Activated T-helper 9 cell treated with anti-CD3 and anti-CD28 coated beads, Interleukin-2, amount 50 U/mL, for 16 hours (primary cell): ENCODE data around the gene ZNF552.
"Not testable (repeated sequence)": the region's sequence is repeated elsewhere in the genome, so short reads cannot be mapped to it uniquely, and the experiment has no call there.

Source experiments
- DNase-seq: peaks from one replicate; pipeline ENCODE4 v3.0.0-alpha.2; 2020; ENCODE audit warnings: low read depth

Gene ZNF552

DNA sequence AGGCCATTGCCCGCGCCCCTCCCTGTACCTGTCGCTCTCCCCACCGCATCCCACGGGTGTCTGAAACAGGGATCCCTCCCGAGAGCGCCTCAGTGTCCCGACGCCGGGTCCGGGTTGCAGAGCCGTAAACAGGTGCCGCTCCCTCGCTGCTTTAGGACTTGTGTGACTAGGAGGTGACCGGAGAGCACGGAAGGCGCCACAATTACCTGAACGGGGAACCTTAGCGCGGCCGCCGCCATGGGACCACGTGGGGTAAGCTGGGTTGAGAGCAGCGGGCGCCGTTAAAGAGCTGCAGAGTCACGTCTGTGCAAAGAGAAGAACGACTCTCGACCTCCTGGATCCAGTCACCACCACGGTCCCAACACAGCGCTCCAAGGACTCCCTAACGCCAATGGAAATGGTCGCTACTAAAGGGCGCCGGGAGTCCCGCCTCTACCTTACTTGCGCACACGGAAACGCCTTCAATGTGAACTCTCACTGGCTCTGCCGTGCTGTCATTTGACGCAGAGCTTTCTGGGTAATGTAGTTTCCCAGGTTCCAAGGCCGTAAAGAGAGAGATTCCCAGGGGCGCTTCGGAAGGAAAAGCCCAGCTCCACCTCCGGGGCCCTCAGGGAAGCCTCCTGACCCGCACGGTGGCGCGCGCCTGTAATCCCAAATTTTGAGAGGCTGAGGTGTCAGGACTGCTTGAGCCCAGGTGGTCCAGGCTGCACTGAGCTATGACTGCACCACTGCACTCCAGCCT lies at the start of gene ZNF552:
ZNF552 (minus strand) TSS at position 409 of the 742 bp plus-strand sequence; CDS start at position 239, 170 bp downstream.
- peak; percentile 61 for DNase-seq

DNA sequence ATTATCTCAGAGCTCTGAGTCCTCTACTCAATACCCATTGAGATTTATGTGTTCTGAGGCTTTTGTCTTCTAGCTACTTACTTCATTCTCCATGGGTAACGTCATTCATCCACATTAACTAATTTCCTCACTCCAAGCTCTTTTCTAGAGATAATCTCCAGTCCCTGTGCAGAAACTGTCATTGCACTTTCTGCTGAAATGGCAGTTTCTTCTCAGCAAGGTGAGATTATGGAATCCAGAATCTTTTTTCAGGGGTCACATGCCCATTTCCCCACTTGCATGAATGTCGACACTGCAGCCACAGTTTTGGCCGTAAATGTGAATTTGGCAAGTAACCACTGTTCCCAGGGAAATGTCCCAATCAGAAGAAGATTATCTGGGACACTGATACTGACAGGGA lies 47.6 kb upstream of the ZNF552 start:
- not testable (repeated sequence) for DNase-seq

DNA sequence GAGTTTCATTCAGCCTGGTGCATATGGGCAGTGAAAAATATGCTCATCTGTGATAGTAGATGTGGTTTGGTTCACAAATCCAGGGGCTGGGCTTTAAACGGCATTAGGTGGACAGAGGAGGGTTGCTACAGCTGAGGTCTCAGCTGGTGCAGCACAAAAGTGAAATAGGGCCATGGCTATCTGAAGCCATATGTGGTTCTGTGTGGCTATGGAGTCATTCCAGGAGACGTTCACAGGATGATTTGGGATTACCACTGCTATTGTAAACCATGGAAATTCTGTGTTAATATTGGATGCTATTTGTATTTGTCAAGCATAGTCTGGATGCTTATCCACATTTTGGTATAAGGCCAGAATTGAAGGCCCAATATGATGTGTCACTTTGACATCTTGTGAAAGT lies 39.4 kb upstream of the ZNF552 start:
- DNase-seq: not testable (repeated sequence)

DNA sequence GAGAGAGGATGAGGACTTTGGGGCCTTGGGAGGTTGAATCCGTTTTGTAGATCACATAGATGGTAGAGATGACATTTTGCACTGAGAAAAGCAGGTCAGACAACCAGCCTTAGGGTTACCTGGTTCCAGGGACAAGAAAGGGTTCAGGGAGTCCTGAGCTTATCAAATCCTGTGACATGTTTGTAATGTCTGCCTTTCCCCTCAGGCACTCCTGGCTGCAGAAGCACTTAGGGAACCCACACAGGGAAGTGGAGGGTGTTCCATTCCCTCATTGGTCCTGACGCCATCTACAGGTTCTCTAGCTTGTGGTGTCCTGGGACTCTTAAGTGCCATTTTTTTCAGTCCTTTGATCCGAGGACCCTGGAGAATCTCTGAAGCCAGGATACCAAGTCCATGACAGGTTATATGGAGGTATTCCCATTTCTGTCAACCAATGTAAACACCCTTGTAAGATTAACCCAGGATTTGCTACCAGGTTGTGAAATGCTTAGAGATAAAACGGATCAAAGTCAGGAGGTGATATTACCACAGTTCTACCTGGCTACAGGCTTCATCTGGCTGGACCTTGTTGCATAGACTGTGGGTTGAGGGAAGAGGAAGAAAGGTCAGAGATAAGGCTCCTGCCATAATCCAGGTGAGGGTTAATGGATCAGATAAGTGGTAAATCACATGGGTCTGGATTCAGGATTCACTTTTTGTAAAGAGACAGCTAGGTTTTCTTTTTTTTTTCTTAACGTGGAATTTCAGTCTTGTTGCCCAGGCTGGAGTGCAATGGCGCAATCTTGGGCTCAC lies 37.3 kb upstream of the ZNF552 start:
- not testable (repeated sequence) for DNase-seq

DNA sequence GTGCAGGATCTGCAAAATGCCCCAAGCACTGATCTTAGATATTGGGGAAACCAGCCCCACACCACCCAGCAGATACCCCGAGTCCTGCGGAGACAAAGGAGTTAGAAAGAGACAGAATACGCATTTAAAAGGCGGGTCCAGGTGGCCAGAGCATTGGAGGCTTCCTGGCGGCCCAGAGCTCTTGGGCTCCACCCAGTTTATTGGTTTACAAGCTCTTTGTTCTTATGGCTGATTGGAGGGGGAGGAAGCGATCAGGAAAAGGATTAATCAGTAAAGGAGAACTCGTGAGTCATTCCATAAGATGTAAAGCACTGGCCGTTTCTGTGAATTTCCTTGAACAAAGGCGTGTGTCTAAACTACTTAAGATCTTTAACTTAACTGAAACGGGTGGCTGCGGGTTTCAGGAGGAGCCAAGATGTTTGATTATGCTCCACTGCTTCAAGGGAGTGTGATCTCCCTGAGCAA lies 35.9 kb upstream of the ZNF552 start:
- DNase-seq: no peak

DNA sequence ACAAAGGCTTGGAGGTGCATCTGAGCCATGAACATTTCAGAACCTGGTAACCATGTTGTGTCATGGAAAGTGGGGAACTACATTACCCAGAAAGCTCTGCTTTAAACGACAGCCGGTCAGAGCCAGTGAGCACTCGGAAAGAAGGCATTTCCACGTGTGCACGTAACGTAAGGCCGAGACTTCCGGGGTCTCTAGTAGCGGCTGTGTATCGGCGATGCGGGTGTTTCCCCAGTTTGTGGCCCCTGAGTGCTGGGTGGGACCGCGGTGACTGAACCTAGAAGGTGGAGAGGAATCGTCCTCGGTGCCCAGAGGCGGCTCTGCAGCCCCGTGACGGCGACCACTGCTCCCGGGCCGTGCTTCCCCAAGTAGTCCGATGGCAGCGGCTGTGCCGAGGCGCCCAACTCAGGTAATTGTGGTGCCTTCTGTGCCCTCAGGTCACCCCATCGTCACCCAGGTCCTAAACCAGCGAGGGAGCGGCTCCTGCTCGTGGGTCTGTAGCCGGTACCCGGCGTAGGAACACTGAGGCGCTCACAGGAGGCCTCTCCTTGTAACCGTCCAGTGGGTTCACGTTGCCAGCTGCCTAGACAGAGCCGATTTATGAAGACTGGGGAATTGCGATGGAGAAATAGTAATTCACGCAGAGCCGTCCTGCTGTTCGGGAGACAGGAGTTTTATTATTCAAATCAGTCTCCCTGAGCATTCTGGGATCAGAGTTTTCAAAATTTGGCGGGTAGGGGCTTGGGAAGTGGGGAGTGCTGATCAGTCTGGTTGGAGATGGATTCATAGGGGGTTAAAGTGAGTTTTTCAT lies 35.2 kb upstream of the ZNF552 start, which contains the start of gene ZNF587:
ZNF587 (plus strand) TSS at position 194 of the 808 bp plus-strand sequence; CDS start at position 374, 180 bp downstream.
- peak; percentile 64 for DNase-seq

DNA sequence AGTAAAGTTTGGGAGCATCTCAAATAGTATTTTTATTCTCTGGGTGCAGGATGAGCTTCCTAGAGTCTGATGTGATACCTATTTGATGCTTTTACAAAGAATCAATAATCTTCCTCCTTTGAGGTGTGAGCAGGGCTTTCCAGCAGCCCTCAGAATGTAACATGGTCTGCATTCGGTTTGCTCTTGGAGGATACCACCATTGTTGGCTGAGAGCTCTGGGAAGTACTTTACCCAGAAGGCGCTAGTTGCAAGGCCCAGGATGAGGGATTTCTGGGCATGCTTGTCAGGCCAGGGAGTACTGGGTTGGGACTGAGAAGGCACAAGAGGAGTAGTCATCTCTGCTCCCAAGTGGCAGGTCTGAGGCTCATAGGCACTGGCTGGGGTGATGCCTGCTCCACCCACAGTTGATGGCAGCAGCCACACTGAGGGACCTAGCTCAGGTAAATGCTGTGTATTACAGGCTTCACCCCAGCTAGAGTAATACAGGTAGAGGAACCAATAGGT lies 34.5 kb upstream of the ZNF552 start:
- not testable (repeated sequence) for DNase-seq

DNA sequence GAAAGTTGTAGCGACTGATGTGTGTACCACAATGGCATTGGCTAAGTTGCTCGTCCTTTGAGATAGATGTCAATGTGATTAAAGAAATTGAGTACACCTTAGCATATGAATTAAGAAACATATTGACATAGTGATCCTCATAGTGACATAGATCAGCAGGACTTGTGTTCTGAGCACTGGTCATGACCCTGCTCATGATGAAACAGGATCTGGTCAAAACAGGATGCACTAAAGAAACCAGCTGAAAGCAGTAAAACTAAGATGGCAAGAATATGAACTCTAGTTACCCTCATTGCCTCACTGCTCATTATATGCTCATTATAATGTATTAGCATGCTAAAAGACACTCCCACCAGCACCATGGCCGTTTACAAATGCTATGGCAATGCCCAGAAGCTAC lies 32.5 kb upstream of the ZNF552 start:
- not testable (repeated sequence) for DNase-seq

DNA sequence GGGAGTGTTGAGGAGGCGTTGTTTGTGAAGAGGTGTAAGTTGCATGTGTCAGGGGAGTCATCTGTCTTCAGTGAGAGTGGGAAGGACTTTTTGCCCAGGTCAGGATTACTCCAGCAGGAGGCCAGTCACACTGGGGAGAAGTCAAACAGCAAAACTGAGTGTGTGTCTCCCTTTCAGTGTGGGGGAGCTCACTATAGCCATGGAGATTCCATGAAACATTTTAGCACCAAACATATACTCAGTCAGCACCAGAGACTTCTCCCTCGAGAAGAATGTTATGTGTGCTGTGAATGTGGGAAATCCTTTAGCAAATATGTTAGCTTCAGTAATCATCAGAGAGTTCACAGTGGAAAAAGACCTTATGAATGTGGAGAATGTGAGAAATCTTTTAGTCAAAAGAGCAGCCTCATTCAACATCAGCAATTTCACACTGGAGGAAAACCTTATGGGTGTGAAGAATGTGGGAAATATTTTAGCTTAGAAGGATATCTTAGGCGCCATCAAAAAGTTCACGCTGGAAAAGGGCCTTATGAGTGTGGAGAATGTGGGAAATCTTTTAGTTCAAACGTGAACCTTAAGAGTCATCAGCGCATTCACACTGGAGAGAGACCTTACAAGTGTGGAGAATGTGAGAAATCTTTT lies 26.5 kb upstream of the ZNF552 start:
- no peak for DNase-seq

DNA sequence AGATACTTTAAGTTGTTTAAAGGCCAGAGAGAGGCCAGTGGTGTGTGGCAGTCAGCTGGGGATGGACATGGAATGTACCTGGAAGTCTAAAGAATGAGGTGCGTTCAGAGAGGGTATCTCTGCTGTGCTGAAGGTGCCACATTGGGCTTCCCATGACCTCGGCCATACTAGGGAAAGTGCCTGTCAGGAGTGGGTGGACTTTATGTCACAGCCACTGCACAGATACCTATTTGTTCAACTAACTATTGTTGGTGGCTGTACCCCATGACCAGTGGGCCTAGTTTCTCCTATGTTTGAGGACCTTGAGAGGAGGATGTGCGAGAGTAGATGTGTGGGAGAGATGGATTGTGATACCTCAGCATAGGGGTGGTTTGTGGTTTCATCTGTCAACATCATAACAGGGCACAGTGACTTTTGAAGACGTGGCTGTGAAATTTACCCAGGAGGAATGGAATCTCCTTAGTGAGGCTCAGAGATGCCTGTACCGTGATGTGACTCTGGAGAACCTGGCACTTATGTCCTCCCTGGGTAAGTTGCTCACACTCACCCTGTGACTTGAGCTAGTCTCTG lies 24.0 kb upstream of the ZNF552 start:
- DNase-seq: not testable (repeated sequence)

DNA sequence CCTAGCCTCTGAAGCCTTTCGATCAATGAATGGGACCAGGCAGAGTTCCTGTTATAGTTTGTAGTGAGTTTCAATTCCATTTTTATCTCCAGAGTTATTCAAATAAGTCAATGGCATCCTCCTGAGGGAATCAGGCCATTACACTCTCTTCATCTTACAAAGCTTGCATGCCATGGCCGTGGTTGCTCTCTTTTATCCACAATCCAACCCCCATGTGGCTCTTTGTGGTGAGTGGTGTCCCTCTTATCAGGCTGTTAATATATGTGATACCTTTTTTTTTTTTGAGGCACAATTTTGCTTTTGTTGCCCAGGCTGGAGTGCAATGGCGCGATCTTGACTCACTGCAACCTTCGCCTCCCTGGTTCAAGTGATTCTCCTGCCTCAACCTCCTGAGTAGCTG lies 22.3 kb upstream of the ZNF552 start:
- DNase-seq: not testable (repeated sequence)

DNA sequence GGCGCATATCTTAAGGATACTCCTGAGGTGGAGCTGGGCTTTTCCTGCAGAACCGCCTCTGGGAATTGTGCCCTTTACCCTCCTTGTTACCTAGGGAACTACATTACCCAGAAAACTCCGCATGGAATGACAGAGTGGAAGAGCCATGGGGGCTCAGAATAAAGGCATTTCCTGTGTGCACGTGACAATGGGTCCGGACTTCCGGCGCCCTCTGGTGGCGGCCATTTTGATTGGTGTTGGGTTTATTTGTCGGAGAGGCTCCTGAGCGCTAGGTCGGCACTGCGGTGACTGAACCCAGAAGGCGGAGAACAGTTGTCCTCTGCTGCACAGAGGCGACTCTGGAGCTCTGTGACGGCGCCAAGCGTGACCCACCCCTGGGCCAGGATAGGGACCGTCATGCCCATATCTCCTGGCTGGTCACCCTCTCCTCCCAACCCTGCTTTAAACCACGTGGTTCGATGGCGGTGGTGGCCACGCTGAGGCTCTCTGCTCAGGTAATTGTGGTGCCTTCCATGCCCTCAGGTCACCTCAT lies 15.4 kb upstream of the ZNF552 start, which contains the start of gene ZNF587B:
ZNF587B (plus strand) TSS at position 229 of the 532 bp plus-strand sequence; CDS start at position 459, 230 bp downstream.
- DNase-seq: no peak

DNA sequence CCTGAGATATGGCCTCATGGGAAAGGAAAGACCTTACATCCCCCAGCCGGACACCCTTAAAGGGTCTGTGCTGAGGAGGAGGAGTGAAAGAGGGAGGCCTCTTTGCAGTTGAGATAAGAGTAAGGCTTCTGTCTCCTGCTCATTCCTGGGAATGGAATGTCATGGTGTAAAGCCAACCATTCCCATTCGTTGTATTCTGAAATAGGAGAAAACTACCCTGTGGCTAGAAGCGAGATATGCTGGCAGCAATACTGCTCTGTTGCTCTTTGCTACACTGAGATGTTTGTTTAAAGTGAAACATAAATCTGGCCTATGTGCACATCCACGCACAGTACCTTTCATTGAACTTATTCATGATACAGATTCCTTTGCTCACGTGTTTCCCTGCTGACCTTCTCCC lies 14.6 kb upstream of the ZNF552 start:
- DNase-seq: no peak

DNA sequence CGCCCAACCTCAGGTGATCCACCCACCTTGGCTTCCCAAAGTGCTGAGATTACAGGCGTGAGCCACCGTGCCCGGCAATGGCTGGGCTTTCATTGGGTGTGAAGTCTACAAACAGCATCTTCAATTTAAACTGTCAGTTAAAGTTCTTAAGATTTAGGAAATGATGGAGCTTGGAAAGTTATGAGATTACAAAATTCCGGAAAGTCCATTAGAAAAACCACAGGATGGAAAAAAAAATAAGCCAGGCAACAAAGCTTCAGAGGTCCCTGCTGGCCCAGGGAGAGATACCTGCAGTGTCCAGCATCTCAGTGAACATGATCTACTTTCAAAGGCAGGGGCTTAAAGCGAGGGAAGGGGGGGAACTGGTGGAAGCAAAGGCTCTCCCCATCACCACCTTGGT lies 10.8 kb upstream of the ZNF552 start:
- no peak for DNase-seq

DNA sequence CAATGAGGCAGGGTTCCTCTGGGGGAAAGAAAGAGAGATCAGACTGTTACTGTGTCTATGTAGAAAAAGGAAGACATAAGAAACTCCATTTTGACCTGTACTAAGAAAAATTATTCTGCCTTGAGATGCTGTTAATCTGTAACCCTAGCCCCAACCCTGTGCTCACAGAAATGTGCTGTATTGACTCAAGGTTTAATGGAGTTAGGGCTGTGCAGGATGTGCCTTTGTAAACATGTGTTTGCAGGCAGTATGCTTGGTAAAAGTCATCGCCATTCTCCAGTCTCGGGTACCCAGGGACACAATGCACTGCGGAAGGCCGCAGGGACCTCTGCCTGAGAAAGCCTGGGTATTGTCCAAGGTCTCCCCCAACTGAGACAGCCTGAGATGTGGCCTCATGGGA lies 8.9 kb upstream of the ZNF552 start:
- not testable (repeated sequence) for DNase-seq

DNA sequence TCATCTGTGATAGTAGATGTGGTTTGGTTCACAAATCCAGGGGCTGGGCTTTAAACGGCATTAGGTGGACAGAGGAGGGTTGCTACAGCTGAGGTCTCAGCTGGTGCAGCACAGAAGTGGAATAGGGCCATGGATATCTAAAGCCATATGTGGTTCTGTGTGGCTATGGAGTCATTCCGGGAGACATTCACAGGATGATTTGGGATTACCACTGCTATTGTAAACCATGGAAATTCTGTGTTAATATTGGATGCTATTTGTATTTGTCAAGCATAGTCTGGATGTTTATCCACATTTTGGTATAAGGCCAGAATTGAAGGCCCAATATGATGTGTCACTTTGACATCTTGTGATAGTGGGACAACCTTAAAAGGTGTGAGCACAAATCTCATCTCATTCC lies 8.4 kb upstream of the ZNF552 start:
- not testable (repeated sequence) for DNase-seq

DNA sequence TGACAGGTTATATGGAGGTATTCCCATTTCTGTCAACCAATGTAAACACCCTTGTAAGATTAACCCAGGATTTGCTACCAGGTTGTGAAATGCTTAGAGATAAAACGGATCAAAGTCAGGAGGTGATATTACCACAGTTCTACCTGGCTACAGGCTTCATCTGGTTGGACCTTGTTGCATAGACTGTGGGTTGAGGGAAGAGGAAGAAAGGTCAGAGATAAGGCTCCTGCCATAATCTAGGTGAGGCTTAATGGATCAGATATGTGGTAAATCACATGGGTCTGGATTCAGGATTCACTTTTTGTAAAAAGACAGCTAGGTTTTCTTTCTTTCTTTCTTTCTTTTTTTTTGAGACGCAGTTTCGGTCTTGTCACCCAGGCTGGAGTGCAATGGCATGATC lies 6.8 kb upstream of the ZNF552 start:
- DNase-seq: not testable (repeated sequence)

DNA sequence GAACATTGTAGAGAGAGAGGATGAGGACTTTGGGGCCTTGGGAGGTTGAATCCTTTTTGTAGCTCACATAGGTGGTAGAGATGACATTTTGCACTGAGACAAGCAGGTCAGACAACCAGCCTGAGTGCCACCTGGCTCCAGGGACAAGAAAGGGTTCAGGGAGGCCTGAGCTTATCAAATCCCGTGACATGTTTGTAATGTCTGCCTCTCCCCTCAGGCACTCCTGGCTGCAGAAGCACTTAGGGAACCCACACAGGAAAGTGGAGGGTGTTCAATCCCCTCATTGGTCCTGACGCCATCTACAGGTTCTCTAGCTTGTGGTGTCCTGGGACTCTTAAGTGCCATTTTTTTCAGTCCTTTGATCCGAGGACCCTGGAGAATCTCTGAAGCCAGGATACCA lies 6.4 kb upstream of the ZNF552 start:
- DNase-seq: not testable (repeated sequence)

DNA sequence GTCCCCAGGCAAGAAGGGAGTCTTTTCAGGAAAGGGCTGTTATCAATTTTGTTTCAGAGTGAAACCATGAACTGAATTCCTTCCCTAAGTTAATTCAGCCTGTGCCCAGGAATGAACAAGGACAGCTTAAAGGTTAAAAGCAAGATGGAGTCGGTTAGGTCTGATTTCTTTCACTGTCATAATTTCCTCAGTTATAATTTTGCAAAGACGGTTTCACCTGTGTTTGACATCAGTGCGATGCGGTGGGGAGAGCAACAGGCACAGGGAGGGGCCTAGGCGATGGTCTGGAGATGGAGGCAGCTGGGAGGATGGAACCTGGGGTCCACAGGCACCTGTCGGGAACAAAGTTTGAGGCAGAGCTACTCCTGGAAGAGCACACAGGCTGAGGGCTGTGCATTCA lies 5.9 kb upstream of the ZNF552 start:
- no peak for DNase-seq

DNA sequence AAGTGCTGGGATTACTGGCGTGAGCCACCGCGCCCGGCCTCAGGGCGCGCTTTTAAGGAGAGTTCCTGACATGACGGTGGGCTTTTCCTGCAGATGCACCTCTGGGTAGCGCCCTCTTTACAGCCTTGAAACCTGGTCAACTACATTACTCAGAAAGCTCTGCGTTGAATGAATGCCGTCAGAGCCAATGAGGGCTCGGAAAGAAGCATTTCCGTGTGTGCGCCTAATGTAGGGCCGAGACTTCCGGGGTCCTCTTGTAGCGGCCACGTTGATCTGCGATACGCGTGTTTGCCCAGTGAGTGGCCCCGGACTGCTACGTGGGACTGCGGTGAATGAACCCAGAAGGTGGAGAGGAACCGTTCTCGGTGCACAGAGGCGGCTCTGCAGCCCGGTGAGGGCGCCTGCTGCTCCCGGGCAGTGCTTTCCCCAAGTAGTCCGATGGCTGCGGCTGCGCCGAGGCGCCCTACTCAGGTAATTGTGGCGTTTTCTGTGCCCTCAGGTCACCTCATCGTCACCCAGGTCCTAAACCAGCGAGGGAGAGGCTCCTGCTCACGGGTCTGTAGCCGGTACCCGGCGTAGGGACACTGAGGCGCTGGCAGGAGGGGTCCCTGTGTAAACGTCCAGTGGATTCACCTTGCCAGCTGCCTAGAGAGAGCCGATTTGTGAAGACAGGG lies 4.9 kb upstream of the ZNF552 start:
- DNase-seq: peak; percentile 71
